Measurements from ENCODE around the gene HSPBP1. TPM values are rescaled to one million over a fixed set of nuclear protein-coding genes. Genes with fewer than 3 reads are reported as not detected.

Gene HSPBP1
- total and polyA plus RNA-seq, 2 donors (not counting 3 experiments of a cell fraction or from before 2014, with no cell fraction given) = 30.4 to 47.5 TPM

GRCh38 chr19:55228403-55229031 lies 51.4 kb downstream of the HSPBP1 start, which contains the start of gene TMEM86B:
TSS of gene TMEM86B (minus strand) at chr19:55228763. CDS start at chr19:55228741, 22 bp downstream.
- CTCF ChIA-PET = no interaction called here

More at GRCh38 chr19:55228403-55229031, 51.4 kb downstream of the HSPBP1 start, which contains the start of gene TMEM86B:
- Histone ChIP-seq H3K9ac (replicated peaks; ENCODE audit: extremely low read depth, insufficient read depth, low read length) (no peak within 1 kb of the TSS), H3K27ac (ENCODE audit: insufficient read depth, low read depth, low read length) (no peak within 1 kb of the TSS), H3K79me2 (ENCODE audit: control insufficient read depth, insufficient read depth, low read length) (no peaks in the 10 kb centered on the region), H3K36me3 (ENCODE audit: control insufficient read depth in 2 of 2, extremely low read depth in 1 of 2, insufficient read depth in 2 of 2, low read length in 2 of 2) (peaks cover 0 to 43% of the 10 kb centered on the region in 2 experiments), H3K4me2 (ENCODE audit: insufficient read depth, low read length) (no peak within 1 kb of the TSS), H4K20me1 (replicated peaks; ENCODE audit: control insufficient read depth, extremely low read depth, insufficient read depth, low read length) (no peaks in the 10 kb centered on the region), H3K4me3 (replicated peaks in 1 of 3; ENCODE audit: insufficient read depth in 1 of 3, low read depth in 1 of 3, low read length in 3 of 3) (no peak within 1 kb of the TSS), H3K9me1 (replicated peaks; ENCODE audit: control insufficient read depth, extremely low read depth, insufficient read depth, low read length) (no peaks in the 10 kb centered on the region), H3K27me3 (ENCODE audit: control insufficient read depth in 2 of 2, insufficient read depth in 2 of 2, low read length in 2 of 2) (no peaks in the 10 kb centered on the region), H3K4me1 (ENCODE audit: control insufficient read depth, extremely low read depth, insufficient read depth, low read length) (no peaks in the 10 kb centered on the region), H2AFZ (ENCODE audit: low read depth, low read length) (no peak within 1 kb of the TSS), H3K9me3 (replicated peaks; ENCODE audit: control insufficient read depth, insufficient read depth, low read length) (no peaks in the 10 kb centered on the region)
- DNase-seq (ENCODE audit: low read depth, low spot score) (no peak), FAIRE-seq (no peak)
- no TSS peak for BruUV-seq (replicated peaks)
- intact Hi-C loops (cut with micrococcal nuclease) (no loop called here), dilution Hi-C loops (cut with MboI; ENCODE audit: extremely low pct_ligation_motif_present, low sequenced_read_pairs) (no loop called here)
- no peak for TF ChIP-seq FOS (IDR thresholded peaks at IDR 0.05; ENCODE audit: borderline replicate concordance, insufficient read depth, low read length)
- TF ChIP-seq POLR2AphosphoS5 (IDR thresholded peaks at IDR 0.05; ENCODE audit: insufficient read depth, low read depth, low read length) = no peak
- no peak for TF ChIP-seq JUN (IDR thresholded peaks at IDR 0.05; ENCODE audit: borderline replicate concordance, insufficient read depth, insufficient read length, low read depth)
- TF ChIP-seq CTCF (IDR thresholded peaks at IDR 0.05; ENCODE audit: extremely low read depth in 1 of 2, insufficient read depth in 1 of 2, low read depth in 1 of 2, low read length in 2 of 2) = no peak
- TF ChIP-seq POLR2A (IDR thresholded peaks at IDR 0.05; ENCODE audit: low read depth, low read length) = no peak
- no peak for TF ChIP-seq EZH2 (IDR thresholded peaks at IDR 0.05; ENCODE audit: borderline replicate concordance, low read depth, low read length, severe bottlenecking)
- no peak for TF ChIP-seq GATA2 (IDR thresholded peaks at IDR 0.05; ENCODE audit: insufficient read depth, insufficient read length, low read depth, low read length)
- TF ChIP-seq, protein P1, sequence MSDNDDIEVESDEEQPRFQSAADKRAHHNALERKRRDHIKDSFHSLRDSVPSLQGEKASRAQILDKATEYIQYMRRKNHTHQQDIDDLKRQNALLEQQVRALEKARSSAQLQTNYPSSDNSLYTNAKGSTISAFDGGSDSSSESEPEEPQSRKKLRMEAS (IDR thresholded peaks at IDR 0.05; ENCODE audit: insufficient read depth, insufficient read length) = no peak
- POLR2A ChIA-PET = no interaction called here
